ENCODE data around the gene DEFB108B.
A peak's percentile ranks its signal among the peaks of the same experiment; 100 is the strongest.
"Not testable (repeated sequence)": the region's sequence is repeated elsewhere in the genome, so short reads cannot be mapped to it uniquely, and the experiment has no call there.

The DEFB108B gene

GRCh38 chr11:71832811-71833210 is at the start of gene DEFB108B:
DEFB108B (plus strand) TSS chr11:71833200; CDS start chr11:71833200, 0 bp downstream.
- DNase-seq (ENCODE audit: low read depth in 1 of 2, low spot score in 1 of 2): not testable (repeated sequence)

GRCh38 chr11:71786114-71786847 is 46.7 kb upstream of the DEFB108B start:
- DNase-seq (ENCODE audit: low read depth in 1 of 2, low spot score in 1 of 2): not testable (repeated sequence)

GRCh38 chr11:71786848-71787097 is 46.2 kb upstream of the DEFB108B start:
- peak; percentile 97 to 99 for DNase-seq (ENCODE audit: low read depth in 1 of 2, low spot score in 1 of 2)

GRCh38 chr11:71787098-71787823 is 45.7 kb upstream of the DEFB108B start:
- peak; percentile 78 to 88 for DNase-seq (ENCODE audit: low read depth in 1 of 2, low spot score in 1 of 2)

- not testable (repeated sequence) for DNase-seq (ENCODE audit: low read depth in 1 of 2, low spot score in 1 of 2)
Observed at GRCh38 chr11:71787824-71788454, 45.1 kb upstream of the DEFB108B start.

GRCh38 chr11:71789444-71790196 is 43.4 kb upstream of the DEFB108B start:
- not testable (repeated sequence) for DNase-seq (ENCODE audit: low read depth in 1 of 2, low spot score in 1 of 2)

- DNase-seq (ENCODE audit: low read depth in 1 of 2, low spot score in 1 of 2): not testable (repeated sequence)
Observed at GRCh38 chr11:71791111-71791510, 41.9 kb upstream of the DEFB108B start.

- peak in 1 of 2 donors; percentile 21 for DNase-seq (ENCODE audit: low read depth in 1 of 2, low spot score in 1 of 2)
Observed at GRCh38 chr11:71792621-71793235, 40.3 kb upstream of the DEFB108B start.

GRCh38 chr11:71794386-71795040 is 38.5 kb upstream of the DEFB108B start:
- DNase-seq (ENCODE audit: low read depth in 1 of 2, low spot score in 1 of 2): not testable (repeated sequence)

- not testable (repeated sequence) for DNase-seq (ENCODE audit: low read depth in 1 of 2, low spot score in 1 of 2)
Observed at GRCh38 chr11:71795236-71795635, 37.8 kb upstream of the DEFB108B start.

GRCh38 chr11:71796016-71796415 is 37.0 kb upstream of the DEFB108B start:
- not testable (repeated sequence) for DNase-seq (ENCODE audit: low read depth in 1 of 2, low spot score in 1 of 2)

- not testable (repeated sequence) for DNase-seq (ENCODE audit: low read depth in 1 of 2, low spot score in 1 of 2)
Observed at GRCh38 chr11:71796781-71797180, 36.2 kb upstream of the DEFB108B start.

- not testable (repeated sequence) for DNase-seq (ENCODE audit: low read depth in 1 of 2, low spot score in 1 of 2)
Observed at GRCh38 chr11:71799556-71800128, 33.4 kb upstream of the DEFB108B start.

GRCh38 chr11:71800335-71800953 is 32.6 kb upstream of the DEFB108B start:
- peak; percentile 66 to 76 for DNase-seq (ENCODE audit: low read depth in 1 of 2, low spot score in 1 of 2)

- not testable (repeated sequence) for DNase-seq (ENCODE audit: low read depth in 1 of 2, low spot score in 1 of 2)
Observed at GRCh38 chr11:71801026-71801425, 32.0 kb upstream of the DEFB108B start.

GRCh38 chr11:71802874-71803273 is 30.1 kb upstream of the DEFB108B start:
- DNase-seq (ENCODE audit: low read depth in 1 of 2, low spot score in 1 of 2): not testable (repeated sequence)

- not testable (repeated sequence) for DNase-seq (ENCODE audit: low read depth in 1 of 2, low spot score in 1 of 2)
Observed at GRCh38 chr11:71804158-71804947, 28.6 kb upstream of the DEFB108B start.

- DNase-seq (ENCODE audit: low read depth in 1 of 2, low spot score in 1 of 2): not testable (repeated sequence)
Observed at GRCh38 chr11:71812529-71812928, 20.5 kb upstream of the DEFB108B start.
